Cardiac fibroblast (primary cell): Measurements from ENCODE around the gene SLC6A5.
A peak's percentile ranks its signal among the peaks of the same experiment; 100 is the strongest.

ENCODE experiments used
- DNase-seq, 2 donors: peaks; one replicate each; pipeline versions ENCODE4 v3.0.0 to v3.0.0-alpha.2; 2010; ENCODE audit warnings: low read depth in 2 of 2
- H3K4me3 ChIP-seq, 2 donors: replicated peaks in 1 of 2; 1 replicate in 1 of 2; 2 replicates in 1 of 2; pipeline ENCODE4 v1.5.1; 2011; ENCODE audit warnings: low read depth in 2 of 2, low read length in 2 of 2, mild to moderate bottlenecking in 2 of 2, moderate library complexity in 1 of 2
- CTCF ChIP-seq: IDR thresholded peaks from one replicate; pipeline ENCODE4 v1.5.1; 2011; ENCODE audit warnings: low read depth, mild to moderate bottlenecking, low read length, inconsistent platforms

The SLC6A5 gene

GRCh38 chr11:20672575-20672974 lies 73.2 kb downstream of the SLC6A5 start:
- peak; percentile 34 for TF ChIP-seq CTCF
- no peak overlapping the region for H3K4me3 ChIP-seq
- DNase-seq: peak; percentile 5 to 10

DNA sequence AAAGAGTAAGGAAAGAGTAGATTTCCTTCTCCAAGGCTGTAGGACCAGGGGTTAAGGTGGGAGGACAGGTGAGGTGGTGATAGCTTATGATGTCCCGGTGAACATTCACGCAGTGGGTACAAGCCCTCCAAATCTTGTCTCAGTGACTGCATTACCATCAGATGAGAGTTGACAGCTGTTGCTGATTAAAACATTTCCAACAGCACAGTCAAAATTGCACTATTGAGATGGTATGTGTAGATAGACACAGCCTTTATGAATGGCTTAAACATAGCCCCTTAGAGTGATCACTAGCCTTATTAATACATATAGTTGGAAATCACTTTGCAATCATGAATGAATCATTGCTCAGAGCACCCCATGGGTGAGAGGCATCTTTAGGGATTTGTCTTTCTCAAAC lies 77.2 kb downstream of the SLC6A5 start:
- TF ChIP-seq CTCF: no peak
- no peak for DNase-seq
- H3K4me3 ChIP-seq: no peak overlapping the region

GRCh38 chr11:20688761-20689160 lies 89.4 kb downstream of the SLC6A5 start:
- no peak for TF ChIP-seq CTCF
- H3K4me3 ChIP-seq: no peak overlapping the region
- DNase-seq: no peak

DNA sequence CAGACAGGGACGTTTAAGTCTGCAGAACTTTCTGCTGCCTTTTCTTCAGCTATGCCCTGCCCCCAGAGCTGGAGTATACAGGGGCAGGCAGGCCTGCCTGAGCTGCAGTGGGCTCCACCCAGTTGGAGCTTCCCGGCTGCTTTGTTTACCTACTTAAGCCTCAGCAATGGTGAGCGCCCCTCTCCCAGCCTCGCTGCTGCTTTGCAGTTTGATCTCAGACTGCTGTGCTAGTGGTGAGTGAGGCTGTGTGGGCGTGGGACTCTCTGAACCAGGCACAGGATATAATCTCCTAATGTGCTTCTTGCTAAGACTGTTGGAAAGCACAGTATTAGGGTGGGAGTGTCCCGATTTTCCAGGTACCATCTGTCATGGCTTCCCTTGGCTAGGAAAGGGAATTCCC lies 108.5 kb downstream of the SLC6A5 start:
- no peak for TF ChIP-seq CTCF
- no peak for DNase-seq
- H3K4me3 ChIP-seq: no peak overlapping the region
